B cell (primary cell): ENCODE measurements around the gene LCT. TPM values are rescaled to one million over a fixed set of nuclear protein-coding genes. Genes with fewer than 3 reads are reported as not detected.
"Not testable (repeated sequence)": the region's sequence is repeated elsewhere in the genome, so short reads cannot be mapped to it uniquely, and the experiment has no call there.

Experiments
- ATAC-seq: fragments of 200-7000 bp; cut with Tn5 transposase; one replicate; pipeline ENCODE4 v1.10.0; 2021; ENCODE audit warnings: low read depth, mild to moderate bottlenecking, moderate number of reproducible peaks, moderate library complexity
- CTCF ChIA-PET: fragments of 350-600 bp; sonication (Branson Sonifier 250); formaldehyde crosslinking; loops from one replicate; lab custom pipeline; 2021; ENCODE audit warnings: antibody characterized with exemption, inconsistent platforms; lab: Charles Lee
- POLR2A ChIA-PET: fragments of 350-600 bp; sonication (Branson Sonifier 250); formaldehyde crosslinking; loops from one replicate; lab custom pipeline; 2021; ENCODE audit warnings: antibody characterized with exemption; lab: Charles Lee
- DNase-seq: peaks from one replicate; pipeline ENCODE4 v3.0.0; 2013
- H2AFZ ChIP-seq: 2 replicates; pipeline ENCODE4 v1.6.1; 2012; ENCODE audit warnings: mild to moderate bottlenecking, low read depth, low read length; ENCODE audit not compliant: insufficient read depth, poor library complexity, severe bottlenecking
- H3K27ac ChIP-seq, 2 donors: 1 replicate in 1 of 2; 2 replicates in 1 of 2; pipeline ENCODE4 v1.5.1; 2012 to 2013; ENCODE audit warnings: low read length in 2 of 2, mild to moderate bottlenecking in 2 of 2, moderate library complexity in 1 of 2
- H3K27me3 ChIP-seq, 4 experiments: fragments of 200-600 bp in 1 of 4; sonication (generic) in 1 of 4; replicated peaks in 1 of 4; 1 replicate in 2 of 4; 2 replicates in 2 of 4; pipeline versions ENCODE4 v1.6.1 to v1.7.0; 2013 to 2016; ENCODE audit warnings: low read length in 3 of 4, mild to moderate bottlenecking in 2 of 4, mixed read lengths in 1 of 4, moderate library complexity in 1 of 4; ENCODE audit not compliant: insufficient read depth in 4 of 4, control insufficient read depth in 3 of 4; ENCODE audit errors: control extremely low read depth in 1 of 4
- H3K36me3 ChIP-seq, 2 experiments: replicated peaks in 1 of 2; 1 replicate in 1 of 2; 2 replicates in 1 of 2; pipeline versions ENCODE4 v1.6.1 to v1.7.1; 2013; ENCODE audit warnings: low read length in 1 of 2; ENCODE audit not compliant: insufficient read depth in 2 of 2, control insufficient read depth in 1 of 2; ENCODE audit errors: control extremely low read depth in 1 of 2, extremely low read depth in 1 of 2
- H3K4me1 ChIP-seq, 2 donors: fragments of 200-600 bp in 1 of 2; sonication (generic) in 1 of 2; 1 replicate in 1 of 2; 2 replicates in 1 of 2; pipeline versions ENCODE4 v1.5.1 to v1.6.1; 2013 to 2017; ENCODE audit warnings: low read length in 2 of 2; ENCODE audit not compliant: control insufficient read depth in 2 of 2, insufficient read depth in 2 of 2
- H3K4me2 ChIP-seq: replicated peaks from 2 replicates; pipeline ENCODE3; 2012; ENCODE audit warnings: mild to moderate bottlenecking, low read depth, low read length; ENCODE audit not compliant: poor library complexity, severe bottlenecking
- H3K4me3 ChIP-seq, 5 experiments: fragments of 200-600 bp in 1 of 5; sonication (generic) in 1 of 5; 1 replicate in 3 of 5; 2 replicates in 2 of 5; pipeline versions ENCODE4 v1.5.1 to v1.7.0; 2011 to 2016; ENCODE audit warnings: low read length in 4 of 5, mild to moderate bottlenecking in 4 of 5, low read depth in 2 of 5, control low read depth in 1 of 5, moderate library complexity in 1 of 5; ENCODE audit not compliant: insufficient read depth in 1 of 5; ENCODE audit errors: control extremely low read depth in 1 of 5, extremely low read depth in 1 of 5
- H3K79me2 ChIP-seq: fragments of 200-600 bp; sonication (generic); one replicate; pipeline ENCODE4 v1.6.0; 2016; ENCODE audit warnings: low read length; ENCODE audit not compliant: control insufficient read depth, insufficient read depth
- H3K9ac ChIP-seq: fragments of 200-600 bp; sonication (generic); 2 replicates; pipeline ENCODE4 v1.6.1; 2017; ENCODE audit warnings: mild to moderate bottlenecking, low read length, moderate library complexity
- H3K9me3 ChIP-seq, 3 donors: one replicate each; pipeline versions ENCODE4 v1.6.1 to v1.7.1; 2013; ENCODE audit warnings: low read length in 2 of 3; ENCODE audit not compliant: control insufficient read depth in 2 of 3, insufficient read depth in 1 of 3; ENCODE audit errors: control extremely low read depth in 1 of 3
- H4K20me1 ChIP-seq: 2 replicates; pipeline ENCODE4 v1.6.0; 2012; ENCODE audit warnings: mild to moderate bottlenecking, low read length; ENCODE audit not compliant: insufficient read depth, control insufficient read depth, poor library complexity, severe bottlenecking
- H3K27ac Mint-ChIP-seq: one replicate; pipeline ENCODE4 v1.8.0; 2021; ENCODE audit warnings: mixed read lengths
- H3K27me3 Mint-ChIP-seq: one replicate; pipeline ENCODE4 v1.8.0; 2021; ENCODE audit warnings: mixed read lengths
- H3K4me1 Mint-ChIP-seq: one replicate; pipeline ENCODE4 v1.8.0; 2021; ENCODE audit warnings: mixed read lengths
- H3K4me3 Mint-ChIP-seq: one replicate; pipeline ENCODE4 v1.8.0; 2021; ENCODE audit warnings: mixed read lengths
- H3K9me3 Mint-ChIP-seq: one replicate; pipeline ENCODE4 v1.8.0; 2022; ENCODE audit warnings: mixed read lengths; ENCODE audit not compliant: insufficient read depth
- EZH2 ChIP-seq: IDR thresholded peaks from 2 replicates; pipeline ENCODE4 v1.6.1; 2012; ENCODE audit warnings: borderline replicate concordance, low read depth, mild to moderate bottlenecking, moderate library complexity, low read length; ENCODE audit not compliant: insufficient read depth, poor library complexity, severe bottlenecking
- WGBS: methylation state at CpG from one replicate; pipeline ENCODE4 v1.1.5; 2013; ENCODE audit warnings: missing lambda C conversion rate; ENCODE audit not compliant: insufficient coverage; 5-methylcytosine and 5-hydroxymethylcytosine counted together
- intact Hi-C: fragments of 100-400 bp; cut with micrococcal nuclease; formaldehyde crosslinking; loops from one replicate; pipeline ENCODE4 v1.10.0; 2022
- polyA plus RNA-seq: library from polyadenylated mRNA; depleted of rRNA; stranded (reverse); fragments of >200 nt; gene quantifications from 2 replicates; pipeline ENCODE4 v1.2.3, GENCODE V29; 2012
- total RNA-seq, 2 donors: library from RNA; stranded (reverse); fragments of 120-200 nt in 1 of 2; gene quantifications; 1 replicate in 1 of 2; 2 replicates in 1 of 2; pipeline versions ENCODE4 v1.2.3 to v1.2.4, GENCODE V29; 2013 to 2022
- TF ChIP-seq, protein P1 (sequence below): fragments of 200-600 bp; IDR thresholded peaks from one replicate; pipeline ENCODE4 v1.8.0; 2022; ENCODE audit warnings: antibody characterized with exemption, mild to moderate bottlenecking

The LCT gene
- total and polyA plus RNA-seq, 2 donors (not counting 1 experiment from before 2014, with no cell fraction given): 0.03 to 0.07 TPM

DNA sequence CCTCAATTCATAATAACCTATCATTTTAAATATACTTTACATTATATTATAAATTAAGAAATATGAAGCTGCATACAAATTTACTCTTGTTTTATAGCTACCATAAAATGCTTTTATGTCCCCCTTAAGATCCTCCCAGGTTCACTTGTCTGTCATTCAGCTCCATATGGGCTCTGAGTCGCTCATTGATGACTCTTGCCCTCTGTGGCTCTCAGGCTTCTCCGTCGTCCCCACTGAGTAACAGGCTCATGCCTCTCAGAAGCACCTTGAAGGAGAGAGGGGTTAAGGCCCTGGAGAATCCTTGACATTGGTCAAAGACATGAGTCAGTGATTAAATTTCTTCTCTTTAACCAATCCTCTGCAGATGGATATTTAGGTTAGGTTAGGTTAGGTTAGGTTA is 45.4 kb upstream of the LCT start:
- Mint-ChIP-seq H3K27ac (no peak overlapping the region), H3K4me3 (no peak overlapping the region), H3K9me3 (no peaks in the 10 kb centered on the region), H3K27me3 (peaks cover 9% of the 10 kb centered on the region), H3K4me1 (peaks cover 3% of the 10 kb centered on the region)
- Histone ChIP-seq H4K20me1 (no peaks in the 10 kb centered on the region), H2AFZ (no peak overlapping the region), H3K27me3 (peaks cover 0 to 3% (median 0%) of the 10 kb centered on the region in 4 experiments), H3K4me1 (peaks cover under 1 to 3% of the 10 kb centered on the region in 2 donors), H3K9me3 (no peaks in the 10 kb centered on the region), H3K4me2 (no peak overlapping the region), H3K9ac (no peak overlapping the region), H3K79me2 (no peaks in the 10 kb centered on the region), H3K4me3 (no peak overlapping the region), H3K27ac (no peak overlapping the region), H3K36me3 (no peaks in the 10 kb centered on the region)
- ChIA-PET CTCF (interaction anchor here (0.6 kb wide), 1 partner anchor 31 kb away, joined by 3 read pairs; no protein-coding TSS in a partner anchor), POLR2A (interaction anchor here (0.6 kb wide), 1 partner anchor 12 kb away, joined by 3 read pairs; no protein-coding TSS in a partner anchor)
- intact Hi-C loops: no loop called here
- ATAC-seq (no peak), DNase-seq (no peak)
- no CpG with 5 or more reads among the region's 3 CpGs for WGBS
- TF ChIP-seq, protein P1, sequence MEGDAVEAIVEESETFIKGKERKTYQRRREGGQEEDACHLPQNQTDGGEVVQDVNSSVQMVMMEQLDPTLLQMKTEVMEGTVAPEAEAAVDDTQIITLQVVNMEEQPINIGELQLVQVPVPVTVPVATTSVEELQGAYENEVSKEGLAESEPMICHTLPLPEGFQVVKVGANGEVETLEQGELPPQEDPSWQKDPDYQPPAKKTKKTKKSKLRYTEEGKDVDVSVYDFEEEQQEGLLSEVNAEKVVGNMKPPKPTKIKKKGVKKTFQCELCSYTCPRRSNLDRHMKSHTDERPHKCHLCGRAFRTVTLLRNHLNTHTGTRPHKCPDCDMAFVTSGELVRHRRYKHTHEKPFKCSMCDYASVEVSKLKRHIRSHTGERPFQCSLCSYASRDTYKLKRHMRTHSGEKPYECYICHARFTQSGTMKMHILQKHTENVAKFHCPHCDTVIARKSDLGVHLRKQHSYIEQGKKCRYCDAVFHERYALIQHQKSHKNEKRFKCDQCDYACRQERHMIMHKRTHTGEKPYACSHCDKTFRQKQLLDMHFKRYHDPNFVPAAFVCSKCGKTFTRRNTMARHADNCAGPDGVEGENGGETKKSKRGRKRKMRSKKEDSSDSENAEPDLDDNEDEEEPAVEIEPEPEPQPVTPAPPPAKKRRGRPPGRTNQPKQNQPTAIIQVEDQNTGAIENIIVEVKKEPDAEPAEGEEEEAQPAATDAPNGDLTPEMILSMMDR: no peak
- TF ChIP-seq EZH2: no peak

DNA sequence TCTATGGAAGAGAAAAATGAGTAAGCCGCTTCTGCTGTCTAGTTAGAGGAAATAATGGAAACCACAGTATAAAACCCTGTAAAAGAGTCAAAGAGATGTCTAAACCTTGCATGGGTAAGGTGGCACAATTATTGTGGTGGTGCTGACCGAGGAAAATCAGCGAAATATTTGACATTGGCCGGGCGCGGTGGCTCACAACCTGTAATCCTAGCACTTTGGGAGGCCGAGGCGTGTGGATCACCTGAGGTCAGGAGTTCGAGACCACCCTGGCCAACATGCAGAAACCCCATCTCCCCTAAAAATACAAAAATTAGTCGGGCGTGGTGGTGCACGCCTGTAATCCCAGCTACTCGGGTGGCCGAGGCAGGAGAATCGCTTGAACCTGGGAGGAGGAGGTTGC is 39.8 kb upstream of the LCT start:
- H3K27me3 Mint-ChIP-seq, H3K27me3 ChIP-seq, H3K9me3 ChIP-seq, H3K9me3 Mint-ChIP-seq, CTCF ChIA-PET, H3K79me2 ChIP-seq, H3K36me3 ChIP-seq, H4K20me1 ChIP-seq, ATAC-seq, DNase-seq: not testable (repeated sequence)
- peak overlapping the region; percentile 89 for H3K27ac Mint-ChIP-seq
- intact Hi-C loops: loop anchor here (1.0 to 2.0 kb wide), 4 partner anchors 40 to 824 kb away; partner anchors contain the start of genes RAB3GAP1 and UBXN4
- WGBS: 68% methylated on average over 8 of the region's 15 CpGs
- POLR2A ChIA-PET: interaction anchor here (1.2 kb wide), 1 partner anchor 517 kb away, joined by 4 read pairs; no protein-coding TSS in a partner anchor
- peak overlapping the region; percentile 90 for H2AFZ ChIP-seq
- H3K4me3 ChIP-seq: peak overlapping the region; percentile 68 to 80 (median 76)
- peak overlapping the region in 1 of 2 donors; percentile 79 for H3K27ac ChIP-seq
- H3K4me1 ChIP-seq: peaks cover 8 to 23% of the 10 kb centered on the region in 2 donors
- H3K4me1 Mint-ChIP-seq: peaks cover 24% of the 10 kb centered on the region
- peak overlapping the region; percentile 84 for H3K9ac ChIP-seq
- H3K4me2 ChIP-seq: peak overlapping the region; percentile 94
- H3K4me3 Mint-ChIP-seq: peak overlapping the region; percentile 90
